Left ventricle myocardium inferior (tissue), 1 donor: Measurements from ENCODE around the gene PAX2. TPM values are rescaled to one million over a fixed set of nuclear protein-coding genes. Genes with fewer than 3 reads are reported as not detected.

Source experiments
- DNase-seq: peaks from one replicate; pipeline ENCODE4 v3.0.0-alpha.2; 2020
- H3K27ac ChIP-seq: fragments of 200-600 bp; replicated peaks from 2 replicates; pipeline ENCODE4 v1.8.0; 2021
- H3K27me3 ChIP-seq: fragments of 200-600 bp; 2 replicates; pipeline ENCODE4 v1.8.0; 2021; ENCODE audit warnings: low read depth
- H3K36me3 ChIP-seq: fragments of 200-600 bp; 2 replicates; pipeline ENCODE4 v1.8.0; 2021
- H3K4me1 ChIP-seq: fragments of 200-600 bp; 2 replicates; pipeline ENCODE4 v1.8.0; 2021
- H3K4me3 ChIP-seq: fragments of 200-600 bp; 2 replicates; pipeline ENCODE4 v1.8.0; 2021; ENCODE audit warnings: mild to moderate bottlenecking, moderate library complexity
- H3K9me3 ChIP-seq: fragments of 200-600 bp; replicated peaks from 2 replicates; pipeline ENCODE4 v1.8.0; 2021
- intact Hi-C: fragments of 100-400 bp; cut with micrococcal nuclease; formaldehyde crosslinking; loops from one replicate; pipeline ENCODE4 v1.11.0; 2022
- total RNA-seq: library from RNA; stranded (reverse); fragmentation: NEBNext Ultra II Directional; extraction: Animal tissue kit (Norgen Biotek cat#: 25700); gene quantifications from one replicate; pipeline ENCODE4 v1.2.1, GENCODE V29; 2021
- TF ChIP-seq, protein P1 (sequence below): fragments of 200-600 bp; IDR thresholded peaks from 2 replicates; pipeline ENCODE4 v1.8.0; 2021; ENCODE audit warnings: antibody characterized with exemption, mild to moderate bottlenecking, borderline replicate concordance
- donor health status: DM: no; HTN: yes; CAD: no; lungs with severe emphysema.

Gene PAX2
- total RNA-seq, 1 donor from 2014 or later = not detected

DNA sequence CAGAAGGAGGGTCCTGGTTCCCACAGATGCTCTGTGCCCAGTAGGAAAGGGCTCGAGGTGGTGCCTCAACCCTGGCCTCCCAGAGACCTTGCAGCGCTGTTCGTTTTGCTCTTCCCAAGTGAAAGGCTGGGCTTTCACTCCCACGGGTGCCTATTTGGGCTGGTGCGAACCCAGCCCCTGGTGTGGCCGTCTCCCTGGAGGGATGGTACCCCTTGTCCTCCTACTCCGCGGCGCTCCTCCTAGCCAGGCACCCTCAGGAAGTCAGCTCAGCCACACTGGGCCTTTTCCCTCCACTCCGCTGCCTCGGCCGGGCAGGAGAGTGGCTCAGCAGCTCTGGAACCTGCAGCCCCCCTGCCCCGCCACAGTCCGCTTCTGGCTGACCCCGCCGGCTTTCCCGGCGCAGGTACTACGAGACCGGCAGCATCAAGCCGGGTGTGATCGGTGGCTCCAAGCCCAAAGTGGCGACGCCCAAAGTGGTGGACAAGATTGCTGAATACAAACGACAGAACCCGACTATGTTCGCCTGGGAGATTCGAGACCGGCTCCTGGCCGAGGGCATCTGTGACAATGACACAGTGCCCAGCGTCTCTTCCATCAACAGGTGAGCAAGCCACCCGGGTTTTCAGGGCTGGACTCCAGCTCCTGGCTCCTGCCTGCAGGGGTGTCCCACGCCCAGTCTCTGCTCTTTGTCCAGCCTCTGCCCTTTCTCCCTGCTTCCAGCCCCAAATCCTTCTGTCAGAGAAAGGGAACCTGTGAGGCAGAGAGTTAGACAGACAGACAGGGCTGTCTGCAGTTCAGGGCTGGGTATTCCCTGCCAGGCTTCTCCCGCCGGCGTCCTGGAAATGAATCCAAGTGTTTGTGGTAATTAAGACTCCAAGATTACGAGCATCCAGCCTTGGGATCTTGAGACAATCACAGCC lies 5.2 kb downstream of the PAX2 start:
- H3K36me3 ChIP-seq = no peaks in the 10 kb centered on the region
- intact Hi-C loops = no loop called here
- no peak for DNase-seq
- H3K27me3 ChIP-seq = peaks cover 100% of the 10 kb centered on the region
- H3K9me3 ChIP-seq = no peaks in the 10 kb centered on the region
- peaks cover 35% of the 10 kb centered on the region for H3K4me1 ChIP-seq
- no peak overlapping the region for H3K4me3 ChIP-seq
- TF ChIP-seq, protein P1, sequence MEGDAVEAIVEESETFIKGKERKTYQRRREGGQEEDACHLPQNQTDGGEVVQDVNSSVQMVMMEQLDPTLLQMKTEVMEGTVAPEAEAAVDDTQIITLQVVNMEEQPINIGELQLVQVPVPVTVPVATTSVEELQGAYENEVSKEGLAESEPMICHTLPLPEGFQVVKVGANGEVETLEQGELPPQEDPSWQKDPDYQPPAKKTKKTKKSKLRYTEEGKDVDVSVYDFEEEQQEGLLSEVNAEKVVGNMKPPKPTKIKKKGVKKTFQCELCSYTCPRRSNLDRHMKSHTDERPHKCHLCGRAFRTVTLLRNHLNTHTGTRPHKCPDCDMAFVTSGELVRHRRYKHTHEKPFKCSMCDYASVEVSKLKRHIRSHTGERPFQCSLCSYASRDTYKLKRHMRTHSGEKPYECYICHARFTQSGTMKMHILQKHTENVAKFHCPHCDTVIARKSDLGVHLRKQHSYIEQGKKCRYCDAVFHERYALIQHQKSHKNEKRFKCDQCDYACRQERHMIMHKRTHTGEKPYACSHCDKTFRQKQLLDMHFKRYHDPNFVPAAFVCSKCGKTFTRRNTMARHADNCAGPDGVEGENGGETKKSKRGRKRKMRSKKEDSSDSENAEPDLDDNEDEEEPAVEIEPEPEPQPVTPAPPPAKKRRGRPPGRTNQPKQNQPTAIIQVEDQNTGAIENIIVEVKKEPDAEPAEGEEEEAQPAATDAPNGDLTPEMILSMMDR = no peak
- no peak overlapping the region for H3K27ac ChIP-seq

DNA sequence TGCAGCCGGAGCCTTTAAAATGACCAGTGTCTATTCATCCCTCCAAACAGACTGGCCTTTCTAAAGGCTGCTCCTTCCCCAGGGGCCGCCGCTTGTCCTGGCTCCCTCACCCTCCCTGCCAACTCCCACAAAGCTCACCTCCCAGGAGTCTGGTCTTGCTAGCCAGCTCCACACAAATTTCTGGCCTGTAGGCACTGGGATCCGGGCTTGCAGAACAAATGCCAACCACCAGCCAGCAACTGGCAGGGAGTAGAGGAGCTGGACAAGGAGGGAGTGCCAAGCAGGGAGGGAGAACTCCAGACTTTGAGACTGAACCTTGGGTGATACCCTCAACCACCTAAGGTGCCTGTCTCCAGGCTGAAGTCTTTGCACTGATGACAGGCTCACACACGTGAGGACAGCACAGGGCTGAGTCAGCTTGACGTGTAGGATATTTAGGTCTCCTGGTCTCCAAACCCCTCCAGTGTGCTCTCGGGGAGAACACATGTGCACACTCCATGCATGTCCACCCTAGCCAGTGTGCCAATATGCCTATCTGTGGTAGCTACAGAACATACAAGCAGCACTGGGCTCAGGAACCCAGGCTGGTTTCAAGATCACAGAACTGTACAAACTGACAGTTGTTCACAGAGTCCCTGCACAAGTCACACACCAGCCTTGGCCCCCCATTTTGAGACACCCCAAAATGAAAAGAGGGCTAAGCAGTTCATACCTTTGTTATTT lies 6.0 kb downstream of the PAX2 start:
- H3K27ac ChIP-seq = no peak overlapping the region
- H3K27me3 ChIP-seq = peaks cover 100% of the 10 kb centered on the region
- DNase-seq = no peak
- TF ChIP-seq, protein P1 = no peak
- H3K4me3 ChIP-seq = no peak overlapping the region
- peaks cover 27% of the 10 kb centered on the region for H3K4me1 ChIP-seq
- no peaks in the 10 kb centered on the region for H3K36me3 ChIP-seq
- intact Hi-C loops = no loop called here
- H3K9me3 ChIP-seq = no peaks in the 10 kb centered on the region

DNA sequence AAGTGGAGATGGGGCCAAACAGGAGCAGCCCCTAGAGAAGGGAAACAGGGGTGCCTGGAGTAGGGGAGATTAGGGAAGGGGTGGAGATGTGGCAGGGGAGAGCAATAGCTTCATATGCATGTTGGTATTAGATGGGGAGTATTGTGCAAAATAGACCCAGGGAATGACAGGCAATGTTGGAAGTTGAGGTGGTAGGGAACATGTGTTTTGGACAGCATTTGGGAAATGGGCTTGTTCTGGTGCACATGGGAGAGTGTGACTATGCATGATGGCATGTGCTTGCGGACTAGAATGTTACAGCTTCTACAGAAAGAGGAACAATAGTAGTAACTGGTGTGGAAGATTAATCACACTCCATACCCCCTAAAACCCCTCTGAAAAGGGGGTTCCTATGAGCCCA lies 10.4 kb downstream of the PAX2 start:
- intact Hi-C loops = no loop called here
- DNase-seq = no peak
- Histone ChIP-seq H3K27ac (no peak overlapping the region), H3K4me3 (no peak overlapping the region), H3K4me1 (no peaks in the 10 kb centered on the region), H3K27me3 (peaks cover 100% of the 10 kb centered on the region), H3K9me3 (no peaks in the 10 kb centered on the region), H3K36me3 (no peaks in the 10 kb centered on the region)
- TF ChIP-seq, protein P1 = no peak

DNA sequence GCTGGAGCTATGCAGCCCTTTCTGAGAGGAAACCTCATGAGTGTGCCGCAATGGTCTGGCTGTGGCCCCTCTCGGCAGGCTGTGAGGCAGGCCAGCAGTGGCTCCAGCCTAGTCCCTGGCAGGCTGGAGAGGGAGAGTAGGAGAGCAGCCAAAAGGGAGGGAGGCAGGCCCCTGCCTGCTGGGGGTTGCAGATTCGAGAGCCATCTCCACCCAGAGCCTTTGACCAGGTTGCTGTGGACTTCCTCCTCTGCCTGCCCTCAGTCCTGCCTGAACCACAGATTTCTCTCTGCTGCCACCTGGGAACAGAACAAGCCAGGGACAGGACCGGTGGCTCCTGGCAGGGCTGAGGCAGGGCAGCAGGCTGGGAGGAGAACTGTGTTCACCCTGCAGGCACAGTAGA lies 13.9 kb downstream of the PAX2 start:
- H3K4me1 ChIP-seq = no peaks in the 10 kb centered on the region
- H3K27me3 ChIP-seq = peaks cover 100% of the 10 kb centered on the region
- no peaks in the 10 kb centered on the region for H3K9me3 ChIP-seq
- no peak for DNase-seq
- no peaks in the 10 kb centered on the region for H3K36me3 ChIP-seq
- no peak overlapping the region for H3K4me3 ChIP-seq
- TF ChIP-seq, protein P1 = no peak
- H3K27ac ChIP-seq = no peak overlapping the region
- intact Hi-C loops = no loop called here

DNA sequence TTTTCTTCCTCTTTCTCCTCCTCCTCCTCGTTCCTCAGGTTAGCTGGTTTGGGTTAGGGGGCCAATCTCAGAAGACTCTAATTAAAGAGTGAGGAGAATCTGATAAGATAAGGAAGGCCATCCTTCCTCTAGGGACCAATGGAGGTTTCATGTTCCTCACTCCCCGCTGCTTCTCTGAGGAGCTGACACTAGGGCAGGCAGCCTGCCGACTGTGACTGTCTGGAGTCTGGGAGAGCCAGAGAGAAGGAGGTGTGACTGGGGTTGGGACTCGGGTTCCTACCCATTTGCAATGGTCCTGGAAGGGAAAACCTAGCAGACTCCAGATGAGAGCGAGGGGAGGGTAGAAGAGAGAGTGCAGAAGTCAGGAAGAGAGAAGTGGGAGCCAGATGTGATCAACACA lies 15.3 kb downstream of the PAX2 start:
- H3K9me3 ChIP-seq = no peaks in the 10 kb centered on the region
- no peak overlapping the region for H3K4me3 ChIP-seq
- no peaks in the 10 kb centered on the region for H3K36me3 ChIP-seq
- TF ChIP-seq, protein P1 = no peak
- no peaks in the 10 kb centered on the region for H3K4me1 ChIP-seq
- intact Hi-C loops = no loop called here
- H3K27me3 ChIP-seq = peaks cover 100% of the 10 kb centered on the region
- no peak overlapping the region for H3K27ac ChIP-seq
- no peak for DNase-seq
